Measurements from ENCODE around the gene SPSB3. TPM values are rescaled to one million over a fixed set of nuclear protein-coding genes. Genes with fewer than 3 reads are reported as not detected.

Gene SPSB3
- total RNA-seq, 1 donor from 2014 or later: 159 TPM

DNA sequence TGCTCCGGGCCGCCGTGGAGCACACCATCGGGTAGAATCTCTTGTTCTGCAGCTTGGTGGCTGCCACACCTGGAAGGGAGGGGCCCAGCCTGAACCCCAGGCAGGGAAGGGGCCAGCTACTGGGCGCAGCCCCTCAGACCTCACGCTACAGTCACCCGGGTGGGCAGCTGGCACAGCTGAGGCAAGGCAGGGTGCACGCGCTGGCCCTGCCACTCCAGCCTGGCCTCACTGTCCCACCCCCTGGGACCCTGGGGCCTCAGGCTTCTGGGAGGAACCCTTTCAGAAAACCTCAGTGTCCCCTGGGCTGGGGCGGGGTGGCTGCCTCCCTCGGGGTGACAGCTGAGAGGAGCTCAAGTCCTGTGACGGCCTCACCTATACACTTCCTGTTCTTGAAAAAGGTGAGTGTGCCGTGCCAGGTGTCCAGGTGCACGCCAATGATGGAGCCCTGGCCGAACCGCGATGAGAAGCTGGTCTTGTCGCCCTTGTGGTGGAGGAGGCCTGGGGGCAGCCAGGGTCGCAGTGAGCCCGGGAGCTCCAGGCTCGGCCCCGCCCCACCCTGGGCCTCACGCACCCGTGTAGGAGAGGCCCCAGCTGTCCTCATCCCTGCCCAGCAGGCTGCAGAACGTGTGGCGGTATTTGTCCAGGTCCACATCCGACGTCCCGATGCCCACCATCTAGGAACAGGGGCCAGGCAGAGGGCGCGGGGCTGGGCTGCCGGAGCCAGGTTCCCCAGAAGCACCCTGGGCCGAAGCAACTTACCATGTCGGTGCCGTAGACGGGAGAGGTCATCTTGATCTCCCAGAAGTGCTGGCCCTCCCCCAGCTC is 4.8 kb downstream of the SPSB3 start:
- Histone ChIP-seq H3K4me3 (no peak overlapping the region), H3K27me3 (no peaks in the 10 kb centered on the region), H3K36me3 (peaks cover 45 to 52% of the 10 kb centered on the region in 2 donors), H3K4me1 (peaks cover 18 to 23% of the 10 kb centered on the region in 2 donors), H3K27ac (no peak overlapping the region), H3K9me3 (no peaks in the 10 kb centered on the region)
- TF ChIP-seq, protein P1, sequence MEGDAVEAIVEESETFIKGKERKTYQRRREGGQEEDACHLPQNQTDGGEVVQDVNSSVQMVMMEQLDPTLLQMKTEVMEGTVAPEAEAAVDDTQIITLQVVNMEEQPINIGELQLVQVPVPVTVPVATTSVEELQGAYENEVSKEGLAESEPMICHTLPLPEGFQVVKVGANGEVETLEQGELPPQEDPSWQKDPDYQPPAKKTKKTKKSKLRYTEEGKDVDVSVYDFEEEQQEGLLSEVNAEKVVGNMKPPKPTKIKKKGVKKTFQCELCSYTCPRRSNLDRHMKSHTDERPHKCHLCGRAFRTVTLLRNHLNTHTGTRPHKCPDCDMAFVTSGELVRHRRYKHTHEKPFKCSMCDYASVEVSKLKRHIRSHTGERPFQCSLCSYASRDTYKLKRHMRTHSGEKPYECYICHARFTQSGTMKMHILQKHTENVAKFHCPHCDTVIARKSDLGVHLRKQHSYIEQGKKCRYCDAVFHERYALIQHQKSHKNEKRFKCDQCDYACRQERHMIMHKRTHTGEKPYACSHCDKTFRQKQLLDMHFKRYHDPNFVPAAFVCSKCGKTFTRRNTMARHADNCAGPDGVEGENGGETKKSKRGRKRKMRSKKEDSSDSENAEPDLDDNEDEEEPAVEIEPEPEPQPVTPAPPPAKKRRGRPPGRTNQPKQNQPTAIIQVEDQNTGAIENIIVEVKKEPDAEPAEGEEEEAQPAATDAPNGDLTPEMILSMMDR (IDR thresholded peaks at IDR 0.05): no peak
- no peak for DNase-seq (ENCODE audit: low spot score in 2 of 2)
- intact Hi-C loops (cut with DNase I): no loop called here

DNA sequence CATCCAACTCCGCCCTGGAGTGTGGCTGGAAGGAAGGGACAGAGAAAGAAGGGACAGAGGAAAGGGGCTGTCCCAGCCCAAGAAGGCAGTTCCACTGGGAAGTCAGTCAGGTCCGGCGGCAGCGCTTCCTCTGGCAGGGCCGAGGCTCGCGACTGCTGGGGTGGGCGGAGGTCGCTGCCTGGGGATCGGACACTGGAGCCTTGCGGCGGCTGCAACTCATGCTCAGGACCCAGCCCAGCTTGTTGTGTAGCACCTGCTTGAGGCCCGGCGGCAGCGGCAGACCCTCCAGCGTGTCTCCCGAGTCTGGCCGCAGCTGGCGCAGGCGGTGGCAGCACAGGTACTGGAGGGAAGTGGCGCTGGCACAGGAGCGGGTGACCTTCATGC is 5.4 kb downstream of the SPSB3 start:
- Histone ChIP-seq H3K4me1 (peaks cover 22 to 29% of the 10 kb centered on the region in 2 donors), H3K9me3 (no peaks in the 10 kb centered on the region), H3K4me3 (no peak overlapping the region), H3K36me3 (peaks cover 45 to 52% of the 10 kb centered on the region in 2 donors), H3K27ac (no peak overlapping the region), H3K27me3 (no peaks in the 10 kb centered on the region)
- TF ChIP-seq, protein P1 (IDR thresholded peaks at IDR 0.05): no peak
- intact Hi-C loops (cut with DNase I): no loop called here
- DNase-seq (ENCODE audit: low spot score in 2 of 2): no peak

DNA sequence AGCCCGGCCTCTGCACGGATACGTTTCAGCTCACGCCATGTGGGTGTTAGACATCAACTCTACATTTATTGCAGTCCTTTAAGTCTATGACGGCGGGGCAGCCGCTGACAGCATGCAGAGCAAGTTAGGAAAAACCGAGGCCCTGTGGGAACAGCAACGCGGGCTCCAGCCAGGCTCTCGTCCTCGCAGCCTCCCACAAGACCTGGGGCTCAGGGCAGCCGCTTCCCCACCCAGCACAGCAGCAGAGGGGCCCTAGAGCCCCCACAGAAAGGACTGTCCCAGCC is 5.8 kb downstream of the SPSB3 start:
- H3K9me3 ChIP-seq: no peaks in the 10 kb centered on the region
- no peaks in the 10 kb centered on the region for H3K27me3 ChIP-seq
- no peak overlapping the region for H3K27ac ChIP-seq
- intact Hi-C loops (cut with DNase I): no loop called here
- H3K4me1 ChIP-seq: peaks cover 25 to 29% of the 10 kb centered on the region in 2 donors
- no peak overlapping the region for H3K4me3 ChIP-seq
- TF ChIP-seq, protein P1 (IDR thresholded peaks at IDR 0.05): no peak
- H3K36me3 ChIP-seq: peaks cover 45 to 52% of the 10 kb centered on the region in 2 donors
- DNase-seq (ENCODE audit: low spot score in 2 of 2): no peak

DNA sequence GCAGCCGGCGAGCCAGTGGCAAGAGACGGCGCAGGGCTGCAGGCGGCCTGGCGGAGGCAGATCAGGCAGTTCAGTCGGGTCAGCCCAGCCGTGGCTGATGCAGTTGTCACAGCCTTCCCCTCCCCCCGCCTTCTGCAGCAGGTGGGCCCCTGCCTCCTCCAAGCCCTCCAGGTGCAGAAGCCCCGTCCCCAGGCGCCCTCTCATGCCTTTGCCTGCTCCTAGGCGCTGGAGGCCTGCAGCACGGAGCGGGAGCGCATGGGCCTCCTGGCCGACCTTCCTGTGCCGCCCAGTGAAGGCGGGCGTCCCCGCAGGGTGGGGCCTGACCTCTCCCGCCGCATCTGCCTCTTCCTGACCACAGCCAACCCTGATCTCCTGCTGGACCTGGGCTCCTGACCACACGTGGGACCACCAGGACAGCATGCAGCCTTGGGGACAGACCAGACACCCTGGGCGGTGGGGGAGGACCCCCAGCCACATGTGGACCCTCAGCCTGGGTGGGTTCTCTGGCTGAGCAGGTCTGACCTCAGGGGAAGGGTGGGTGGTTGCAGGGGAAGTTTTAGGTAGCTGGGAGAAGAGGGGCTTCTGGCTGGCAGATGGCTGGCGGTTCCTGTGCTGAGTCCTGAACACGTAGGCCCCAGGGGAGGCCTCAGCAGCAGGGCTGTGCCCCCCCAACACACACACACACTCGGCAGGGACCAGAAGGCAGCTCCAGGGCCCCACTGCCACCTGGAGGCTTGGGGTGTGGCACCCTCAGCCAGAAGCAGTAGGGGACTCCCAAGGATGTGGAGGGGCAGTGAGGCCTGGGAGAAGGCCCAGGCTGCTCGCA is 6.3 kb downstream of the SPSB3 start:
- TF ChIP-seq, protein P1 (IDR thresholded peaks at IDR 0.05): no peak
- intact Hi-C loops (cut with DNase I): no loop called here
- no peaks in the 10 kb centered on the region for H3K9me3 ChIP-seq
- DNase-seq (ENCODE audit: low spot score in 2 of 2): no peak
- no peaks in the 10 kb centered on the region for H3K27me3 ChIP-seq
- no peak overlapping the region for H3K27ac ChIP-seq
- peaks cover 43 to 52% of the 10 kb centered on the region in 2 donors for H3K36me3 ChIP-seq
- H3K4me3 ChIP-seq: no peak overlapping the region
- peaks cover 19 to 23% of the 10 kb centered on the region in 2 donors for H3K4me1 ChIP-seq

DNA sequence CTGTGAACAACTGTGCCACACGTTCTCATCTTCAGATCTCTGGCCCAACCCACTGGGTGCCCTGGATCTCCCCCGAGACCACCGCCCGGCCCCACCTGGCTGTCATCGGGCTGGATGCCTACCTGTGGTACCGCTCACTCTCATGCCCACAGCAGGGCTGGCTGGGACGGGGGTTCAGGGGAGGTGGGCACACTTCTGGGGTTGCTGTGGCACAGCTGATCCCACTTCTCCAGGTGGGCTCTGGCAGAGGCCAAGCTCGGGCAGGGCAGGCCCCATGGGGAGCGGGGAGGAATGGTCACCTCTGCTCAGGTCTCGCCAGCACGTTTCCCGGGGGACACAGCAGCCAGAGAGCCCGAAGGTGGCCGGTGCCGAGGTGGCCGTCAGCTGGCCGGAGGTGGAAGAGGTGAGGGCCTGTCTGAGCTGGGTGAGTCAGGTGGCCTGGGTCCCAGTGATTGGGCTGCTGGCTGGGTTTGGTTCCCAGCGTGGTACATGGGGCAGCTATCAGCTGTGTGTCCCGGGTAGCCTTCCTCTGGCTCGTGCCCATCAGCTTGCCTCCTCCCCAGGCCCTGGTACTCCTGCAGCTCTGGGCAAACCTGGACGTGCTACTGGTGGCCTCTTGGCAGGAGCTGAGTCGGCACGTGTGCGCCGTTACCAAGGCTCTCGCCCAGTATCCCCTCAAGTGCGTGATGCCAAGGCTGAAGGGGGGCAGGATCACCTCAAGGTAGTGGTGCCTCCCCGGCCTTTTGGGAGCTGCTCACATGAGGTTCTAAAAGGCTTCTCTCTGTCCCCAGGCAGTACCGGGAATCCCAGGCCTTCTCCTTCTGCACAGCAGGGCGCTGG is 7.1 kb downstream of the SPSB3 start:
- Histone ChIP-seq H3K9me3 (no peaks in the 10 kb centered on the region), H3K27me3 (no peaks in the 10 kb centered on the region), H3K27ac (no peak overlapping the region), H3K4me1 (peaks cover 19 to 25% of the 10 kb centered on the region in 2 donors), H3K4me3 (no peak overlapping the region), H3K36me3 (peaks cover 41 to 51% of the 10 kb centered on the region in 2 donors)
- intact Hi-C loops (cut with DNase I): no loop called here
- no peak for DNase-seq (ENCODE audit: low spot score in 2 of 2)
- TF ChIP-seq, protein P1 (IDR thresholded peaks at IDR 0.05): no peak
